ENCODE results near the gene GOSR1. TPM values are rescaled to one million over a fixed set of nuclear protein-coding genes. Genes with fewer than 3 reads are reported as not detected.
A peak's percentile ranks its signal among the peaks of the same experiment; 100 is the strongest.
"Not testable (repeated sequence)": the region's sequence is repeated elsewhere in the genome, so short reads cannot be mapped to it uniquely, and the experiment has no call there.

The GOSR1 gene
- total and polyA plus RNA-seq, 4 donors = 14.8 to 45.1 (median 32.1) TPM

GRCh38 chr17:30519707-30520106 lies 42.5 kb downstream of the GOSR1 start:
- H3K36me3 ChIP-seq (ENCODE audit: control insufficient read depth in 4 of 4, insufficient read depth in 4 of 4, low read length in 4 of 4) = peaks cover 11 to 31% (median 21%) of the 10 kb centered on the region in 4 donors
- 75 to 93% methylated on average over 3 of the region's 3 CpGs for WGBS, 2 donors

GRCh38 chr17:30520436-30520835 lies 43.2 kb downstream of the GOSR1 start:
- H3K27me3 ChIP-seq (ENCODE audit: control insufficient read depth in 3 of 3, insufficient read depth in 3 of 3, low read length in 2 of 3) = no peaks in the 10 kb centered on the region
- no peak overlapping the region for H3K9ac ChIP-seq (ENCODE audit: insufficient read depth in 1 of 2, low read length in 2 of 2)
- no peak overlapping the region for H3K4me3 ChIP-seq
- H3K9me3 ChIP-seq (ENCODE audit: control insufficient read depth in 4 of 4, insufficient read depth in 3 of 4, low read length in 3 of 4) = no peaks in the 10 kb centered on the region
- peak overlapping the region in 1 of 2 donors; percentile 33 for H3K27ac ChIP-seq (ENCODE audit: low read depth in 1 of 2, low read length in 1 of 2)
- ATAC-seq (ENCODE audit: insufficient read depth, low FRiP score) (no peak), DNase-seq (no peak)
- TF ChIP-seq CTCF (IDR thresholded peaks at IDR 0.05; ENCODE audit: control extremely low read depth, extremely low read depth) = no peak
- peaks cover 0 to 6% (median 0%) of the 10 kb centered on the region in 5 donors for H3K4me1 ChIP-seq (ENCODE audit: control insufficient read depth in 5 of 5, insufficient read depth in 5 of 5, low read length in 5 of 5)
- H3K36me3 ChIP-seq (ENCODE audit: control insufficient read depth in 4 of 4, insufficient read depth in 4 of 4, low read length in 4 of 4) = peaks cover 11 to 27% (median 19%) of the 10 kb centered on the region in 4 donors
- 65% methylated on average over 2 of the region's 2 CpGs for WGBS, 2 donors

More at GRCh38 chr17:30519707-30520106, 42.5 kb downstream of the GOSR1 start:
- Histone ChIP-seq H3K4me1 (ENCODE audit: control insufficient read depth in 5 of 5, insufficient read depth in 5 of 5, low read length in 5 of 5) (peaks cover 0 to 4% (median 0%) of the 10 kb centered on the region in 5 donors), H3K9ac (ENCODE audit: insufficient read depth in 1 of 2, low read length in 2 of 2) (peak overlapping the region in 1 of 2 donors; percentile 28), H3K27me3 (ENCODE audit: control insufficient read depth in 3 of 3, insufficient read depth in 3 of 3, low read length in 2 of 3) (no peaks in the 10 kb centered on the region), H3K4me3 (no peak overlapping the region), H3K9me3 (ENCODE audit: control insufficient read depth in 4 of 4, insufficient read depth in 3 of 4, low read length in 3 of 4) (no peaks in the 10 kb centered on the region), H3K27ac (ENCODE audit: low read depth in 1 of 2, low read length in 1 of 2) (no peak overlapping the region)
- TF ChIP-seq CTCF (IDR thresholded peaks at IDR 0.05; ENCODE audit: control extremely low read depth, extremely low read depth) = no peak
- peak in 2 of 3 donors; percentile 7 for DNase-seq
- no peak for ATAC-seq (ENCODE audit: insufficient read depth, low FRiP score)

GRCh38 chr17:30520882-30521281 lies 43.7 kb downstream of the GOSR1 start:
- Histone ChIP-seq H3K4me3 (no peak overlapping the region), H3K36me3 (ENCODE audit: control insufficient read depth in 4 of 4, insufficient read depth in 4 of 4, low read length in 4 of 4) (peaks cover 11 to 27% (median 19%) of the 10 kb centered on the region in 4 donors), H3K27me3 (ENCODE audit: control insufficient read depth in 3 of 3, insufficient read depth in 3 of 3, low read length in 2 of 3) (no peaks in the 10 kb centered on the region), H3K27ac (ENCODE audit: low read depth in 1 of 2, low read length in 1 of 2) (no peak overlapping the region), H3K9me3 (ENCODE audit: control insufficient read depth in 4 of 4, insufficient read depth in 3 of 4, low read length in 3 of 4) (no peaks in the 10 kb centered on the region), H3K9ac (ENCODE audit: insufficient read depth in 1 of 2, low read length in 2 of 2) (no peak overlapping the region), H3K4me1 (ENCODE audit: control insufficient read depth in 5 of 5, insufficient read depth in 5 of 5, low read length in 5 of 5) (peaks cover 0 to 6% (median 0%) of the 10 kb centered on the region in 5 donors)
- 96 to 100% methylated on average over 1 of the region's 1 CpG for WGBS, 2 donors
- TF ChIP-seq CTCF (IDR thresholded peaks at IDR 0.05; ENCODE audit: control extremely low read depth, extremely low read depth) = no peak
- ATAC-seq (ENCODE audit: insufficient read depth, low FRiP score) (no peak), DNase-seq (no peak)

GRCh38 chr17:30521766-30522165 lies 44.6 kb downstream of the GOSR1 start:
- H3K27me3 ChIP-seq (ENCODE audit: control insufficient read depth in 3 of 3, insufficient read depth in 3 of 3, low read length in 2 of 3) = no peaks in the 10 kb centered on the region
- no peak overlapping the region for H3K9ac ChIP-seq (ENCODE audit: insufficient read depth in 1 of 2, low read length in 2 of 2)
- TF ChIP-seq CTCF (IDR thresholded peaks at IDR 0.05; ENCODE audit: control extremely low read depth, extremely low read depth) = no peak
- no peaks in the 10 kb centered on the region for H3K9me3 ChIP-seq (ENCODE audit: control insufficient read depth in 4 of 4, insufficient read depth in 3 of 4, low read length in 3 of 4)
- DNase-seq (no peak), ATAC-seq (ENCODE audit: insufficient read depth, low FRiP score) (no peak)
- peaks cover 11 to 27% (median 19%) of the 10 kb centered on the region in 4 donors for H3K36me3 ChIP-seq (ENCODE audit: control insufficient read depth in 4 of 4, insufficient read depth in 4 of 4, low read length in 4 of 4)
- 96 to 98% methylated on average over 7 of the region's 7 CpGs for WGBS, 2 donors
- no peak overlapping the region for H3K4me3 ChIP-seq
- H3K27ac ChIP-seq (ENCODE audit: low read depth in 1 of 2, low read length in 1 of 2) = no peak overlapping the region
- peaks cover 0 to 6% (median 0%) of the 10 kb centered on the region in 5 donors for H3K4me1 ChIP-seq (ENCODE audit: control insufficient read depth in 5 of 5, insufficient read depth in 5 of 5, low read length in 5 of 5)

GRCh38 chr17:30523236-30523635 lies 46.0 kb downstream of the GOSR1 start:
- WGBS, 2 donors = 95 to 99% methylated on average over 23 to 35 of the region's 35 CpGs
- not testable (repeated sequence) for H3K4me3 ChIP-seq; H3K9me3 ChIP-seq (ENCODE audit: control insufficient read depth in 4 of 4, insufficient read depth in 3 of 4, low read length in 3 of 4); H3K27me3 ChIP-seq (ENCODE audit: control insufficient read depth in 3 of 3, insufficient read depth in 3 of 3, low read length in 2 of 3); H3K27ac ChIP-seq (ENCODE audit: low read depth in 1 of 2, low read length in 1 of 2); H3K9ac ChIP-seq (ENCODE audit: insufficient read depth in 1 of 2, low read length in 2 of 2); DNase-seq; ATAC-seq (ENCODE audit: insufficient read depth, low FRiP score); H3K4me1 ChIP-seq (ENCODE audit: control insufficient read depth in 5 of 5, insufficient read depth in 5 of 5, low read length in 5 of 5)
- H3K36me3 ChIP-seq (ENCODE audit: control insufficient read depth in 4 of 4, insufficient read depth in 4 of 4, low read length in 4 of 4) = peaks cover 11 to 22% (median 17%) of the 10 kb centered on the region in 4 donors
